Astrocyte (in vitro differentiated cells and primary cell): ENCODE results near the gene DOCK11. TPM values are rescaled to one million over a fixed set of nuclear protein-coding genes. Genes with fewer than 3 reads are reported as not detected.

Experiments used
- DNase-seq: peaks from one replicate; pipeline ENCODE4 v3.0.0-alpha.2; 2010; ENCODE audit warnings: low read depth
- FAIRE-seq: peaks from 2 replicates; lab custom pipeline; 2011; peaks lifted over from hg19 to GRCh38; lab: Jason Lieb, UNC
- H2AFZ ChIP-seq: 2 replicates; pipeline ENCODE4 v1.6.0; 2012; ENCODE audit warnings: low read depth, low read length, inconsistent platforms
- H3K27ac ChIP-seq: 2 replicates; pipeline ENCODE4 v1.5.1; 2011; ENCODE audit warnings: low read depth, low read length, inconsistent platforms
- H3K27me3 ChIP-seq: 2 replicates; pipeline ENCODE4 v1.6.0; 2011; ENCODE audit warnings: low read length, inconsistent platforms; ENCODE audit not compliant: insufficient read depth
- H3K36me3 ChIP-seq: 2 replicates; pipeline ENCODE4 v1.5.1; 2011; ENCODE audit warnings: low read length, inconsistent platforms; ENCODE audit not compliant: insufficient read depth
- H3K4me1 ChIP-seq: 2 replicates; pipeline ENCODE4 v1.5.1; 2011; ENCODE audit warnings: low read length, inconsistent platforms; ENCODE audit not compliant: insufficient read depth
- H3K4me2 ChIP-seq: 2 replicates; pipeline ENCODE4 v1.6.0; 2012; ENCODE audit warnings: low read length, inconsistent platforms
- H3K4me3 ChIP-seq: 2 replicates; pipeline ENCODE4 v1.5.1; 2011; ENCODE audit warnings: low read depth, mild to moderate bottlenecking, low read length, inconsistent platforms; ENCODE audit not compliant: insufficient read depth
- H3K79me2 ChIP-seq: 2 replicates; pipeline ENCODE4 v1.6.0; 2012; ENCODE audit warnings: mild to moderate bottlenecking, low read length, inconsistent platforms; ENCODE audit not compliant: insufficient read depth
- H3K9ac ChIP-seq: 2 replicates; pipeline ENCODE4 v1.6.0; 2012; ENCODE audit warnings: mild to moderate bottlenecking, low read length, inconsistent platforms
- H3K9me3 ChIP-seq: 2 replicates; pipeline ENCODE4 v1.5.1; 2012; ENCODE audit warnings: low read depth, mild to moderate bottlenecking, low read length, inconsistent platforms; ENCODE audit not compliant: insufficient read depth
- H4K20me1 ChIP-seq: 2 replicates; pipeline ENCODE4 v1.6.0; 2012; ENCODE audit warnings: low read length, inconsistent platforms; ENCODE audit not compliant: insufficient read depth
- H3K27ac Mint-ChIP-seq: one replicate; pipeline ENCODE4 v1.8.0; 2021; ENCODE audit warnings: mild to moderate bottlenecking, mixed read lengths; ENCODE audit not compliant: unreplicated experiment
- H3K27me3 Mint-ChIP-seq: one replicate; pipeline ENCODE4 v1.8.0; 2021; ENCODE audit warnings: low read depth, mixed read lengths; ENCODE audit not compliant: unreplicated experiment
- H3K36me3 Mint-ChIP-seq: one replicate; pipeline ENCODE4 v1.8.0; 2021; ENCODE audit warnings: low read depth, mixed read lengths; ENCODE audit not compliant: unreplicated experiment
- H3K4me1 Mint-ChIP-seq: one replicate; pipeline ENCODE4 v1.8.0; 2021; ENCODE audit warnings: low read depth, mixed read lengths; ENCODE audit not compliant: unreplicated experiment
- H3K4me3 Mint-ChIP-seq: one replicate; pipeline ENCODE4 v1.8.0; 2021; ENCODE audit warnings: mild to moderate bottlenecking, moderate library complexity, mixed read lengths; ENCODE audit not compliant: unreplicated experiment
- H3K9me3 Mint-ChIP-seq: one replicate; pipeline ENCODE4 v1.8.0; 2021; ENCODE audit warnings: mild to moderate bottlenecking, mixed read lengths; ENCODE audit not compliant: unreplicated experiment
- CTCF ChIP-seq: IDR thresholded peaks from 2 replicates; pipeline ENCODE4 v1.5.1; 2011; ENCODE audit warnings: low read depth, mild to moderate bottlenecking, inconsistent platforms, low read length, moderate library complexity; ENCODE audit not compliant: insufficient read depth
- EZH2 ChIP-seq: IDR thresholded peaks from 2 replicates; pipeline ENCODE4 v1.6.1; 2012; ENCODE audit warnings: mild to moderate bottlenecking, low read length, inconsistent platforms; ENCODE audit not compliant: insufficient read depth
- total RNA-seq: library from RNA; stranded (reverse); gene quantifications from 2 replicates; pipeline ENCODE4 v1.2.1, GENCODE V29; 2021

DOCK11 gene
- total RNA-seq, 1 donor from 2014 or later, result 4.7 TPM

GRCh38 chrX:118626346-118626745 is 130.7 kb downstream of the DOCK11 start:
- H3K79me2 ChIP-seq, result no peaks in the 10 kb centered on the region
- DNase-seq (no peak), FAIRE-seq (peak; percentile 26)
- H3K4me2 ChIP-seq, result no peak overlapping the region
- TF ChIP-seq CTCF (no peak), EZH2 (no peak)
- no peaks in the 10 kb centered on the region for H3K36me3 Mint-ChIP-seq
- H3K27me3 Mint-ChIP-seq, result peaks cover 3% of the 10 kb centered on the region
- H3K27ac ChIP-seq, result no peak overlapping the region
- H4K20me1 ChIP-seq, result no peaks in the 10 kb centered on the region
- no peaks in the 10 kb centered on the region for H3K9me3 Mint-ChIP-seq
- no peak overlapping the region for H3K4me3 ChIP-seq
- no peaks in the 10 kb centered on the region for H3K4me1 ChIP-seq
- H3K27ac Mint-ChIP-seq, result no peak overlapping the region
- no peak overlapping the region for H2AFZ ChIP-seq
- H3K4me1 Mint-ChIP-seq, result no peaks in the 10 kb centered on the region
- H3K9me3 ChIP-seq, result no peaks in the 10 kb centered on the region
- no peaks in the 10 kb centered on the region for H3K27me3 ChIP-seq
- H3K36me3 ChIP-seq, result no peaks in the 10 kb centered on the region
- H3K4me3 Mint-ChIP-seq, result no peak overlapping the region
- H3K9ac ChIP-seq, result no peak overlapping the region

- H3K4me3 Mint-ChIP-seq, result no peak overlapping the region
- Histone ChIP-seq H3K9me3 (no peaks in the 10 kb centered on the region), H3K27ac (no peak overlapping the region), H3K4me1 (no peaks in the 10 kb centered on the region), H3K36me3 (no peaks in the 10 kb centered on the region), H2AFZ (no peak overlapping the region), H3K9ac (no peak overlapping the region), H3K27me3 (no peaks in the 10 kb centered on the region), H3K79me2 (no peaks in the 10 kb centered on the region), H3K4me3 (no peak overlapping the region), H3K4me2 (no peak overlapping the region), H4K20me1 (no peaks in the 10 kb centered on the region)
- no peak overlapping the region for H3K27ac Mint-ChIP-seq
- DNase-seq (no peak), FAIRE-seq (peak; percentile 59)
- no peaks in the 10 kb centered on the region for H3K36me3 Mint-ChIP-seq
- H3K27me3 Mint-ChIP-seq, result peaks cover 3% of the 10 kb centered on the region
- no peaks in the 10 kb centered on the region for H3K4me1 Mint-ChIP-seq
- TF ChIP-seq CTCF, result peak; percentile 10
- TF ChIP-seq EZH2, result no peak
- no peaks in the 10 kb centered on the region for H3K9me3 Mint-ChIP-seq
Measured at GRCh38 chrX:118627084-118627758, 131.6 kb downstream of the DOCK11 start.

GRCh38 chrX:118630848-118631247 is 135.2 kb downstream of the DOCK11 start:
- H3K4me1 Mint-ChIP-seq, result no peaks in the 10 kb centered on the region
- H3K4me3 ChIP-seq, result no peak overlapping the region
- no peak for FAIRE-seq

More at GRCh38 chrX:118630848-118631247, 135.2 kb downstream of the DOCK11 start:
- Histone ChIP-seq H3K36me3 (no peaks in the 10 kb centered on the region), H4K20me1 (no peaks in the 10 kb centered on the region), H2AFZ (no peak overlapping the region), H3K4me2 (no peak overlapping the region), H3K4me1 (no peaks in the 10 kb centered on the region), H3K27ac (no peak overlapping the region), H3K27me3 (no peaks in the 10 kb centered on the region), H3K79me2 (no peaks in the 10 kb centered on the region), H3K9me3 (no peaks in the 10 kb centered on the region), H3K9ac (no peak overlapping the region)
- no peak for TF ChIP-seq CTCF
- TF ChIP-seq EZH2, result no peak
- no peaks in the 10 kb centered on the region for H3K36me3 Mint-ChIP-seq
- no peak overlapping the region for H3K27ac Mint-ChIP-seq
- peaks cover 3% of the 10 kb centered on the region for H3K27me3 Mint-ChIP-seq
- no peak for DNase-seq
- H3K4me3 Mint-ChIP-seq, result no peak overlapping the region
- no peaks in the 10 kb centered on the region for H3K9me3 Mint-ChIP-seq
